HCT116 (cell line): ENCODE results near the gene DENND1A. TPM values are rescaled to one million over a fixed set of nuclear protein-coding genes. Genes with fewer than 3 reads are reported as not detected.

Experiments
- ATAC-seq: fragments of 200-7000 bp; cut with Tn5 transposase; 2 replicates; pipeline ENCODE4 v1.9.1; 2020; ENCODE audit warnings: mild to moderate bottlenecking, moderate library complexity
- BruUV-seq: library from RNA; stranded (reverse); fragments of 400-500 nt; replicated peaks from 2 replicates; lab custom pipeline; 2021; lab: Mats Ljungman, UMichigan
- CTCF ChIA-PET: fragments of 300-600 bp; sonication (Branson Sonifier 250); formaldehyde crosslinking; loops from one replicate; lab custom pipeline; 2021; ENCODE audit warnings: antibody characterized with exemption; lab: Charles Lee
- POLR2A ChIA-PET: fragments of 300-600, 350-600 bp; sonication (Branson Sonifier 250); formaldehyde crosslinking; loops from one replicate; lab custom pipeline; 2021; ENCODE audit warnings: antibody characterized with exemption; lab: Charles Lee
- RAD21 ChIA-PET, 2 experiments: fragments of 300-600 bp; sonication (Branson Sonifier 250); formaldehyde crosslinking; loops; one replicate each; lab custom pipeline; 2023; ENCODE audit warnings: low total read pairs in 2 of 2; ENCODE audit not compliant: uncharacterized antibody in 2 of 2, unreplicated experiment in 2 of 2, low non-redundant PET in 1 of 2; lab: Charles Lee
- DNase-seq: peaks from one replicate; pipeline ENCODE4 v3.0.0-alpha.2; 2010; ENCODE audit warnings: low read depth, low spot score
- H2AFZ ChIP-seq: fragments of 200-600 bp; shearing (Covaris generic), sonication (generic); 2 replicates; pipeline ENCODE4 v1.6.1; 2017; ENCODE audit warnings: low read depth, mixed run types, mixed read lengths, antibody characterized with exemption, low read length; ENCODE audit not compliant: poor library complexity, severe bottlenecking
- H3K27ac ChIP-seq: 2 replicates; pipeline ENCODE4 v1.5.1; 2012; ENCODE audit warnings: low read depth, low read length
- H3K27me3 ChIP-seq: fragments of 200-600 bp; sonication (generic); 2 replicates; pipeline ENCODE4 v1.6.1; 2016; ENCODE audit warnings: mixed run types, low read length, mixed read lengths; ENCODE audit not compliant: insufficient read depth
- H3K36me3 ChIP-seq, 2 experiments: fragments of 200-500 bp in 1 of 2; fragments of 200-600 bp in 1 of 2; sonication (Bioruptor generic) in 1 of 2; sonication (generic) in 1 of 2; 2 replicates each; pipeline versions ENCODE4 v1.5.1 to v1.6.1; 2014 to 2016; ENCODE audit warnings: low read length in 2 of 2, inconsistent platforms in 1 of 2, mixed read lengths in 1 of 2, mixed run types in 1 of 2; ENCODE audit not compliant: insufficient read depth in 2 of 2, control insufficient read depth in 1 of 2
- H3K4me1 ChIP-seq, 2 experiments: fragments of 200-600 bp in 1 of 2; sonication (generic) in 1 of 2; 2 replicates each; pipeline versions ENCODE4 v1.5.1 to v1.6.1; 2012 to 2017; ENCODE audit warnings: low read length in 2 of 2, inconsistent platforms in 1 of 2, mild to moderate bottlenecking in 1 of 2, mixed read lengths in 1 of 2, mixed run types in 1 of 2, moderate library complexity in 1 of 2; ENCODE audit not compliant: insufficient read depth in 2 of 2, control insufficient read depth in 1 of 2
- H3K4me2 ChIP-seq: fragments of 200-600 bp; sonication (generic); 2 replicates; pipeline ENCODE4 v1.6.1; 2017; ENCODE audit warnings: mixed run types, low read length, mixed read lengths
- H3K4me3 ChIP-seq, 2 experiments: fragments of 200-600 bp in 1 of 2; sonication (generic) in 1 of 2; replicated peaks in 1 of 2; 2 replicates each; pipeline ENCODE4 v1.5.1; 2011 to 2016; ENCODE audit warnings: low read length in 2 of 2, control low read depth in 1 of 2, low read depth in 1 of 2, mild to moderate bottlenecking in 1 of 2, mixed read lengths in 1 of 2, mixed run types in 1 of 2
- H3K79me2 ChIP-seq: fragments of 200-600 bp; sonication (generic); 2 replicates; pipeline ENCODE4 v1.6.1; 2017; ENCODE audit warnings: mild to moderate bottlenecking, mixed run types, low read length, moderate library complexity, mixed read lengths; ENCODE audit not compliant: insufficient read depth
- H3K9ac ChIP-seq: fragments of 200-600 bp; sonication (generic); 2 replicates; pipeline ENCODE4 v1.6.1; 2016; ENCODE audit warnings: low read length, mixed read lengths
- H3K9me2 ChIP-seq: fragments of 200-600 bp; sonication (generic), shearing (Covaris generic); 2 replicates; pipeline ENCODE4 v1.6.1; 2017; ENCODE audit warnings: mixed run types, mild to moderate bottlenecking, moderate library complexity; ENCODE audit not compliant: insufficient read depth
- H3K9me3 ChIP-seq, 2 experiments: fragments of 200-500 bp in 1 of 2; fragments of 200-600 bp in 1 of 2; sonication (Bioruptor generic) in 1 of 2; sonication (generic) in 1 of 2; 2 replicates each; pipeline ENCODE4 v1.6.1; 2014 to 2017; ENCODE audit warnings: low read length in 2 of 2, mixed read lengths in 2 of 2, inconsistent platforms in 1 of 2, low read depth in 1 of 2, mild to moderate bottlenecking in 1 of 2, mixed run types in 1 of 2, moderate library complexity in 1 of 2; ENCODE audit not compliant: control insufficient read depth in 1 of 2, insufficient read depth in 1 of 2
- H4K20me1 ChIP-seq: fragments of 200-600 bp; sonication (generic), shearing (Covaris generic); 2 replicates; pipeline ENCODE4 v1.6.1; 2017; ENCODE audit warnings: mixed run types, mild to moderate bottlenecking, moderate library complexity; ENCODE audit not compliant: insufficient read depth
- ATF3 ChIP-seq: IDR thresholded peaks from 2 replicates; pipeline ENCODE4 v1.6.1; 2012
- CBX3 ChIP-seq: IDR thresholded peaks from 2 replicates; pipeline ENCODE4 v1.6.1; 2012; ENCODE audit warnings: low read depth
- CTCF ChIP-seq, 3 experiments: fragments of 200-600 bp in 1 of 3; sonication (generic) in 1 of 3; IDR thresholded peaks in 2 of 3; conservative IDR thresholded peaks in 1 of 3; 2 replicates each; pipeline ENCODE4 v1.5.1; 2012 to 2017; ENCODE audit warnings: low read depth in 2 of 3, low read length in 2 of 3, antibody characterized with exemption in 1 of 3, borderline replicate concordance in 1 of 3, control low read depth in 1 of 3, mild to moderate bottlenecking in 1 of 3, mixed read lengths in 1 of 3, mixed run types in 1 of 3, moderate library complexity in 1 of 3; ENCODE audit not compliant: insufficient read depth in 1 of 3
- EZH2 ChIP-seq: fragments of 200-600 bp; sonication (generic); IDR thresholded peaks from 2 replicates; pipeline ENCODE4 v1.6.1; 2017; ENCODE audit warnings: antibody characterized with exemption, mixed run types
- EZH2phosphoT487 ChIP-seq: fragments of 200-600 bp; IDR thresholded peaks from 2 replicates; pipeline ENCODE4 v1.6.1; 2018; ENCODE audit warnings: antibody characterized with exemption, borderline replicate concordance
- FOSL1 ChIP-seq: IDR thresholded peaks from 2 replicates; pipeline ENCODE4 v1.6.1; 2012; ENCODE audit warnings: low read depth
- JUND ChIP-seq: IDR thresholded peaks from 2 replicates; pipeline ENCODE4 v1.6.1; 2012
- POLR2A ChIP-seq: IDR thresholded peaks from 2 replicates; pipeline ENCODE4 v1.7.0; 2011; ENCODE audit warnings: borderline replicate concordance; ENCODE audit not compliant: insufficient read depth, insufficient read length; ENCODE audit errors: extremely low read depth
- POLR2AphosphoS5 ChIP-seq: IDR thresholded peaks from 2 replicates; pipeline ENCODE4 v1.6.1; 2011; ENCODE audit warnings: mild to moderate bottlenecking, low read depth, low read length, moderate library complexity
- RAD21 ChIP-seq: IDR thresholded peaks from 2 replicates; pipeline ENCODE4 v1.6.1; 2012; ENCODE audit warnings: low read depth, mild to moderate bottlenecking
- REST ChIP-seq: IDR thresholded peaks from 2 replicates; pipeline ENCODE4 v1.6.1; 2012; ENCODE audit warnings: low read depth
- SRF ChIP-seq: IDR thresholded peaks from 2 replicates; pipeline ENCODE4 v1.6.1; 2012; ENCODE audit warnings: low read depth
- TCF7L2 ChIP-seq: IDR thresholded peaks from 2 replicates; pipeline ENCODE4 v1.7.0; 2011; ENCODE audit warnings: borderline replicate concordance, inconsistent platforms; ENCODE audit not compliant: insufficient read depth, insufficient read length; ENCODE audit errors: extremely low read depth
- ZBTB33 ChIP-seq: IDR thresholded peaks from 2 replicates; pipeline ENCODE4 v1.6.1; 2011; ENCODE audit warnings: mild to moderate bottlenecking, low read length, moderate library complexity; ENCODE audit not compliant: insufficient replicate concordance; ENCODE audit errors: extremely low read depth
- intact Hi-C: fragments of 100-400 bp; cut with micrococcal nuclease; formaldehyde crosslinking; loops from 2 replicates; pipeline ENCODE4 v1.10.0; 2022
- total RNA-seq: library from RNA; stranded (reverse); gene quantifications from one replicate; pipeline ENCODE4 v1.2.1, GENCODE V29; 2021; ENCODE audit not compliant: unreplicated experiment

The DENND1A gene
- total RNA-seq, 1 experiment from 2014 or later = 33.0 TPM

GRCh38 chr9:123540457-123540856 is 389.5 kb downstream of the DENND1A start (continued):
- no peak for TF ChIP-seq SRF
- TF ChIP-seq CTCF (IDR thresholded peaks at IDR 0.05 in 2 of 3, conservative IDR thresholded peaks at IDR 0.05 in 1 of 3; ENCODE audit: borderline replicate concordance in 1 of 3, insufficient read depth in 1 of 3, low read depth in 2 of 3, low read length in 2 of 3) = no peak
- TF ChIP-seq RAD21 = no peak
- TF ChIP-seq TCF7L2 = no peak

GRCh38 chr9:123537809-123538208 is 392.1 kb downstream of the DENND1A start:
- Histone ChIP-seq H2AFZ (no peak overlapping the region), H3K9me2 (no peaks in the 10 kb centered on the region), H3K36me3 (no peaks in the 10 kb centered on the region), H3K4me2 (no peak overlapping the region), H3K27me3 (no peaks in the 10 kb centered on the region), H3K4me3 (no peak overlapping the region), H3K4me1 (no peaks in the 10 kb centered on the region), H3K27ac (no peak overlapping the region), H3K9ac (no peak overlapping the region), H3K79me2 (no peaks in the 10 kb centered on the region), H4K20me1 (no peaks in the 10 kb centered on the region; the same call in 1 of the 2 replicates), H3K9me3 (no peaks in the 10 kb centered on the region)
- ATAC-seq (no peak), DNase-seq (no peak)
- no TSS peak for BruUV-seq
- POLR2A ChIA-PET = no interaction called here
- CTCF ChIA-PET = no interaction called here
- intact Hi-C loops = no loop called here
- RAD21 ChIA-PET = no interaction called here
- TF ChIP-seq RAD21 (no peak), ATF3 (no peak), ZBTB33 (no peak), EZH2phosphoT487 (no peak), REST (no peak), EZH2 (no peak), POLR2A (no peak), TCF7L2 (no peak), FOSL1 (no peak), SRF (no peak), CBX3 (no peak), JUND (no peak), POLR2AphosphoS5 (no peak), CTCF (IDR thresholded peaks at IDR 0.05 in 2 of 3, conservative IDR thresholded peaks at IDR 0.05 in 1 of 3; ENCODE audit: borderline replicate concordance in 1 of 3, insufficient read depth in 1 of 3, low read depth in 2 of 3, low read length in 2 of 3) (no peak)
